GM12801 (cell line): Measurements from ENCODE around the gene BCO2.

Source experiments
- CTCF ChIP-seq: IDR thresholded peaks from one replicate; pipeline ENCODE4 v1.5.1; 2011; ENCODE audit warnings: control low read depth; ENCODE audit not compliant: insufficient read length; ENCODE audit errors: extremely low read depth

The BCO2 gene

GRCh38 chr11:112174789-112175598 lies at the start of gene BCO2:
BCO2 (plus strand) TSS chr11:112175512; CDS start chr11:112175602, 90 bp downstream.
- TF ChIP-seq CTCF: no peak

DNA sequence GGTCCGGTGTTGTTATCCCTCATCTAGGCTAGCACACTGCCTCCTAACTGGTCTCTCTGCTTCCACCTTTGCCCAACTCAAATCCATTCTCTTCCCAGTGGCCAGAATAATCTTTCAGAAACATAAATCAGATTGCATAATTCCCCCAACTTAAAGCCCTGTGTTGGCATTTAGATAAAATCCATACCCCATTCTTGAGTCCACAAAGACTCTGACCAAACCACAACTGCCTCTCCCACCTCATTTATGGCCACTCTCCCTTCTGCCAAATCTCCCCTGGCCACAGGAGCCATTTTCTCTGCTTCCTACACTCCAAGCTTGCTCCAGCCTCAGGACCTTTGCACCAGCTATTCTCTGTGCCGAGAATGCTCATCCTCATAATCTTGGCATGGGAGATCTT lies 48.3 kb upstream of the BCO2 start:
- TF ChIP-seq CTCF: no peak

DNA sequence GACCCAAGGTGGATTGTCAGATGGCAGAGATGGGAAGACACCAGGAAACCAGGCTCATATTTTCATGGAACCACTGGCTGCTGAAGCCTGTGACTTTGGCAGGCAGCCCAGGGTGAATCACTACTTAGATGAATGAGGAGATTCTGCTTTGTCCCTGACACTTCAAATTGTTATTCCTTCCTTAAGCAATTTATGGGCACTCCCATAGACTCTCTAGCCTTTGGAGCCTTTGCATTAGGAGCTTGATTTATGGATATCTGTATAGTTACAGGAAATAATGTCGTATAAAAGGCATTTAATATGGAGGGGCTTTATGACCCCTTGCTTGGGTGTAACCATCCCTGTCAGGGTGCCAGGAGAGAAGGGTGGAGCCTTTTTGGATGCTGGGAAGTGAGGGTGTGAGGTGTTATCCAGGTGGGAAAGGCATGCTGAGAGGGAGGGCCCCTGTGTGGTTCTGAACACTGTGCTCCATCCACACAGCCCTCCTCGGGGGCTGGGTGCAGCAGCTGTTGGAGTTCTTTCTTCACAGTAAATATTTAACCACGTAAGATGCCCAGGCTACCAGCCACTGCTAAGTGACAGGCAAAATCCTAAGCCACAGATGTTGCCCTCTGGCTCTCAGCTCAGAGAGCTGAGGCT lies 46.7 kb upstream of the BCO2 start:
- no peak for TF ChIP-seq CTCF

DNA sequence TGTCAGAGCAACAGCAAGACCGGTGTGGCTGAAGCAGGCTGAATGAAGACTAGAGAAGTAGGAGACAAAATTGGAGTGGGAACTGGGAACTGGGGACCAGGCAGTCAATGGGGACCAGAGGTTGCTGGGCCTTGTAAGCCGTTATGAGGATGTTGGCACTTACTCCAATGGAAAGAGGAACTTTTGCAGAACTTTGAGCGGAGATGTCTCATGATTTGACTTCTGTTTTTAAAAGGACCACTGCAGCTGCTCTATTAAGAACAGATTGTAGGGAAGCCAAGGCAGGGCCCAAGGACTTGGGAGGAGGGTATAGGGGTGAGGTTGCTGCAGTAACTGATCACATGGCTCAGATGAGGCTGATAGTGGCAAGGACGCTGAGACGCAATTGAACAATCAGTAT lies 45.7 kb upstream of the BCO2 start:
- no peak for TF ChIP-seq CTCF

- TF ChIP-seq CTCF: no peak
These were observed 42.6 kb upstream of the BCO2 start for GRCh38 chr11:112132737-112133136.

DNA sequence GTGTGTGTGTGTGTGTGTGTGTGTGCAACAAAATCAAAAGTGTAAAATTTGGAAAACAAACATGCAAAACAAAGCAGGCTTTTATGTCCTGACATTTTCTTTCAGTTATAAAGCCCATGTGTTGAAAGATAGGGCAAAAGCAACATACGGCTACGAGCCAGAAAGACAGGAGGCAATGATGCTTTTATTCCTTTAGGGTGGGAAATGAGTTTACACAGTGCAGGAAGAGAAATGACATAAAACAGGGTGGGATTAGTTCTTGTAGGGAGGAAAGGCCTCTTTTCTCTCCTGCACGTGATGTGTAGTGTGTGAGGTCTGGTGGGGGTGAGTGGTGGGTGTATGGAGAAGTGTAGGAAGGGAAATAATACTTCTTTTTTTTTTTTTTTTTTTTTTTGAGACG lies 40.8 kb upstream of the BCO2 start:
- TF ChIP-seq CTCF: no peak

GRCh38 chr11:112143597-112143996 lies 31.7 kb upstream of the BCO2 start:
- TF ChIP-seq CTCF: no peak
